ENCODE data around the gene LTC4S. TPM values are rescaled to one million over a fixed set of nuclear protein-coding genes. Genes with fewer than 3 reads are reported as not detected.
A peak's percentile ranks its signal among the peaks of the same experiment; 100 is the strongest.

Gene LTC4S
- total and polyA plus RNA-seq, 4 donors = 6.6 to 34.7 (median 12.7) TPM

GRCh38 chr5:179821298-179822058 is 27.7 kb downstream of the LTC4S start:
- Histone ChIP-seq H3K27me3 (ENCODE audit: control insufficient read depth in 1 of 2, insufficient read depth in 2 of 2, low read length in 1 of 2) (peaks cover 0 to 1% of the 10 kb centered on the region in 2 donors), H3K4me3 (ENCODE audit: low read length in 2 of 2) (peak overlapping the region; percentile 49 to 96), H3K27ac (ENCODE audit: low read depth in 1 of 2, low read length in 2 of 2) (peak overlapping the region; percentile 92 to 96), H3K36me3 (ENCODE audit: control insufficient read depth in 1 of 2, insufficient read depth in 2 of 2, low read length in 1 of 2) (peaks cover 0 to 10% of the 10 kb centered on the region in 2 donors), H3K9me3 (ENCODE audit: control insufficient read depth, low read length) (no peaks in the 10 kb centered on the region), H3K4me1 (ENCODE audit: control insufficient read depth in 1 of 2, insufficient read depth in 2 of 2, low read length in 2 of 2) (no peaks in the 10 kb centered on the region)
- 0% methylated on average over 54 of the region's 54 CpGs for WGBS, 2 donors
- intact Hi-C loops (cut with DNase I) = loop anchor here (1.0 to 5.0 kb wide), 2 partner anchors 19 to 36 kb away; partner anchors contain the start of gene MRNIP (in 2 of the 2)
- ATAC-seq (ENCODE audit: low FRiP score) = peak; percentile 88
- peak; percentile 98 for DNase-seq

- H3K27me3 ChIP-seq (ENCODE audit: control insufficient read depth in 1 of 2, insufficient read depth in 2 of 2, low read length in 1 of 2) = peaks cover 0 to 1% of the 10 kb centered on the region in 2 donors
- peak overlapping the region; percentile 28 to 47 for H3K4me3 ChIP-seq (ENCODE audit: low read length in 2 of 2)
- ATAC-seq (ENCODE audit: low FRiP score) (no peak), DNase-seq (no peak)
- H3K9me3 ChIP-seq (ENCODE audit: control insufficient read depth, low read length) = no peaks in the 10 kb centered on the region
- intact Hi-C loops (cut with DNase I) = loop anchor here (1.0 to 5.0 kb wide), 2 partner anchors 18 to 35 kb away; partner anchors contain the start of gene MRNIP (in 2 of the 2)
- no peaks in the 10 kb centered on the region for H3K4me1 ChIP-seq (ENCODE audit: control insufficient read depth in 1 of 2, insufficient read depth in 2 of 2, low read length in 2 of 2)
- 57 to 64% methylated on average over 3 of the region's 3 CpGs for WGBS, 2 donors
- H3K36me3 ChIP-seq (ENCODE audit: control insufficient read depth in 1 of 2, insufficient read depth in 2 of 2, low read length in 1 of 2) = peaks cover 3 to 10% of the 10 kb centered on the region in 2 donors
- no peak overlapping the region for H3K27ac ChIP-seq (ENCODE audit: low read depth in 1 of 2, low read length in 2 of 2)
These were observed 28.3 kb downstream of the LTC4S start for GRCh38 chr5:179822059-179822432.

GRCh38 chr5:179822444-179822990 is 28.7 kb downstream of the LTC4S start:
- ATAC-seq (ENCODE audit: low FRiP score) (no peak), DNase-seq (no peak)
- Histone ChIP-seq H3K27ac (ENCODE audit: low read depth in 1 of 2, low read length in 2 of 2) (peak overlapping the region in 1 of 2 donors; percentile 5), H3K9me3 (ENCODE audit: control insufficient read depth, low read length) (no peaks in the 10 kb centered on the region), H3K27me3 (ENCODE audit: control insufficient read depth in 1 of 2, insufficient read depth in 2 of 2, low read length in 1 of 2) (peaks cover 0 to 1% of the 10 kb centered on the region in 2 donors), H3K4me1 (ENCODE audit: control insufficient read depth in 1 of 2, insufficient read depth in 2 of 2, low read length in 2 of 2) (no peaks in the 10 kb centered on the region), H3K36me3 (ENCODE audit: control insufficient read depth in 1 of 2, insufficient read depth in 2 of 2, low read length in 1 of 2) (peaks cover 3 to 10% of the 10 kb centered on the region in 2 donors), H3K4me3 (ENCODE audit: low read length in 2 of 2) (peak overlapping the region; percentile 28 to 47)
- 39 to 43% methylated on average over 8 of the region's 8 CpGs for WGBS, 2 donors
- intact Hi-C loops (cut with DNase I) = loop anchor here (1.0 to 5.0 kb wide), 2 partner anchors 18 to 35 kb away; partner anchors contain the start of gene MRNIP (in 2 of the 2)

- no peak overlapping the region for H3K27ac ChIP-seq (ENCODE audit: low read depth in 1 of 2, low read length in 2 of 2)
- intact Hi-C loops (cut with DNase I) = loop anchor here (5.0 kb wide), 1 partner anchor 33 kb away; the partner anchor contains the start of gene MRNIP (in 2 of the 2)
These were observed 30.4 kb downstream of the LTC4S start for GRCh38 chr5:179823937-179824744.

GRCh38 chr5:179824745-179825112 is 30.9 kb downstream of the LTC4S start:
- ATAC-seq (ENCODE audit: low FRiP score) (no peak), DNase-seq (no peak)
- Histone ChIP-seq H3K27ac (ENCODE audit: low read depth in 1 of 2, low read length in 2 of 2) (no peak overlapping the region), H3K27me3 (ENCODE audit: control insufficient read depth in 1 of 2, insufficient read depth in 2 of 2, low read length in 1 of 2) (peaks cover 0 to 1% of the 10 kb centered on the region in 2 donors), H3K9me3 (ENCODE audit: control insufficient read depth, low read length) (no peaks in the 10 kb centered on the region), H3K36me3 (ENCODE audit: control insufficient read depth in 1 of 2, insufficient read depth in 2 of 2, low read length in 1 of 2) (peaks cover 3 to 14% of the 10 kb centered on the region in 2 donors), H3K4me1 (ENCODE audit: control insufficient read depth in 1 of 2, insufficient read depth in 2 of 2, low read length in 2 of 2) (no peaks in the 10 kb centered on the region), H3K4me3 (ENCODE audit: low read length in 2 of 2) (no peak overlapping the region)
- intact Hi-C loops (cut with DNase I) = loop anchor here (5.0 kb wide), 1 partner anchor 33 kb away; the partner anchor contains the start of gene MRNIP (in 2 of the 2)
- 87 to 89% methylated on average over 3 of the region's 3 CpGs for WGBS, 2 donors

More at GRCh38 chr5:179823937-179824744, 30.4 kb downstream of the LTC4S start:
- H3K27me3 ChIP-seq (ENCODE audit: control insufficient read depth in 1 of 2, insufficient read depth in 2 of 2, low read length in 1 of 2) = peaks cover 0 to 1% of the 10 kb centered on the region in 2 donors
- H3K4me3 ChIP-seq (ENCODE audit: low read length in 2 of 2) = no peak overlapping the region
- DNase-seq = peak in 1 of 2 donors; percentile 42
- ATAC-seq (ENCODE audit: low FRiP score) = no peak
- H3K9me3 ChIP-seq (ENCODE audit: control insufficient read depth, low read length) = no peaks in the 10 kb centered on the region
- no peaks in the 10 kb centered on the region for H3K4me1 ChIP-seq (ENCODE audit: control insufficient read depth in 1 of 2, insufficient read depth in 2 of 2, low read length in 2 of 2)
- WGBS, 2 donors = 90% methylated on average over 22 of the region's 22 CpGs
- peaks cover 3 to 13% of the 10 kb centered on the region in 2 donors for H3K36me3 ChIP-seq (ENCODE audit: control insufficient read depth in 1 of 2, insufficient read depth in 2 of 2, low read length in 1 of 2)

- intact Hi-C loops (cut with DNase I) = no loop called here
- Histone ChIP-seq H3K27me3 (ENCODE audit: control insufficient read depth in 1 of 2, insufficient read depth in 2 of 2, low read length in 1 of 2) (peaks cover 0 to 1% of the 10 kb centered on the region in 2 donors), H3K9me3 (ENCODE audit: control insufficient read depth, low read length) (no peaks in the 10 kb centered on the region), H3K27ac (ENCODE audit: low read depth in 1 of 2, low read length in 2 of 2) (no peak overlapping the region), H3K36me3 (ENCODE audit: control insufficient read depth in 1 of 2, insufficient read depth in 2 of 2, low read length in 1 of 2) (peaks cover 3 to 16% of the 10 kb centered on the region in 2 donors), H3K4me1 (ENCODE audit: control insufficient read depth in 1 of 2, insufficient read depth in 2 of 2, low read length in 2 of 2) (no peaks in the 10 kb centered on the region), H3K4me3 (ENCODE audit: low read length in 2 of 2) (no peak overlapping the region)
- ATAC-seq (ENCODE audit: low FRiP score) = no peak
- 75 to 79% methylated on average over 13 of the region's 13 CpGs for WGBS, 2 donors
- DNase-seq = no peak
These were observed 31.9 kb downstream of the LTC4S start for GRCh38 chr5:179825655-179826182.

GRCh38 chr5:179827680-179828079 is 33.9 kb downstream of the LTC4S start:
- Histone ChIP-seq H3K4me1 (ENCODE audit: control insufficient read depth in 1 of 2, insufficient read depth in 2 of 2, low read length in 2 of 2) (no peaks in the 10 kb centered on the region), H3K27ac (ENCODE audit: low read depth in 1 of 2, low read length in 2 of 2) (no peak overlapping the region)

GRCh38 chr5:179828756-179829421 is 35.1 kb downstream of the LTC4S start:
- no peak for DNase-seq

More at GRCh38 chr5:179827680-179828079, 33.9 kb downstream of the LTC4S start:
- H3K36me3 ChIP-seq (ENCODE audit: control insufficient read depth in 1 of 2, insufficient read depth in 2 of 2, low read length in 1 of 2) = peaks cover 3 to 19% of the 10 kb centered on the region in 2 donors
- H3K9me3 ChIP-seq (ENCODE audit: control insufficient read depth, low read length) = no peaks in the 10 kb centered on the region
- no peaks in the 10 kb centered on the region for H3K27me3 ChIP-seq (ENCODE audit: control insufficient read depth in 1 of 2, insufficient read depth in 2 of 2, low read length in 1 of 2)
- WGBS, 2 donors = 57 to 61% methylated on average over 9 of the region's 9 CpGs
- intact Hi-C loops (cut with DNase I) = no loop called here
- DNase-seq (peak in 1 of 2 donors; percentile 77), ATAC-seq (ENCODE audit: low FRiP score) (no peak)
- H3K4me3 ChIP-seq (ENCODE audit: low read length in 2 of 2) = no peak overlapping the region

More at GRCh38 chr5:179828756-179829421, 35.1 kb downstream of the LTC4S start:
- no peaks in the 10 kb centered on the region for H3K27me3 ChIP-seq (ENCODE audit: control insufficient read depth in 1 of 2, insufficient read depth in 2 of 2, low read length in 1 of 2)
- peaks cover 7 to 21% of the 10 kb centered on the region in 2 donors for H3K36me3 ChIP-seq (ENCODE audit: control insufficient read depth in 1 of 2, insufficient read depth in 2 of 2, low read length in 1 of 2)
- WGBS, 2 donors = 91 to 92% methylated on average over 3 of the region's 3 CpGs
- ATAC-seq (ENCODE audit: low FRiP score) = no peak
- no peaks in the 10 kb centered on the region for H3K9me3 ChIP-seq (ENCODE audit: control insufficient read depth, low read length)
- intact Hi-C loops (cut with DNase I) = no loop called here
- no peaks in the 10 kb centered on the region for H3K4me1 ChIP-seq (ENCODE audit: control insufficient read depth in 1 of 2, insufficient read depth in 2 of 2, low read length in 2 of 2)
- H3K4me3 ChIP-seq (ENCODE audit: low read length in 2 of 2) = no peak overlapping the region
- H3K27ac ChIP-seq (ENCODE audit: low read depth in 1 of 2, low read length in 2 of 2) = no peak overlapping the region

All from aorta (tissue), 5 donors.